Fibroblast of lung (primary cell): ENCODE data around the gene ALDH8A1.

Experiments
- EZH2 ChIP-seq: IDR thresholded peaks from 2 replicates; pipeline ENCODE4 v1.5.1; 2012; ENCODE audit warnings: low read length, control low read depth, mild to moderate bottlenecking; ENCODE audit errors: missing control alignments
- TF ChIP-seq, protein P1 (sequence below), 2 donors: IDR thresholded peaks in 1 of 2; conservative IDR thresholded peaks in 1 of 2; 1 replicate in 1 of 2; 2 replicates in 1 of 2; pipeline ENCODE4 v1.5.1; 2011 to 2012; ENCODE audit warnings: low read length in 2 of 2, control low read depth in 1 of 2, inconsistent platforms in 1 of 2, low read depth in 1 of 2, mild to moderate bottlenecking in 1 of 2

DNA sequence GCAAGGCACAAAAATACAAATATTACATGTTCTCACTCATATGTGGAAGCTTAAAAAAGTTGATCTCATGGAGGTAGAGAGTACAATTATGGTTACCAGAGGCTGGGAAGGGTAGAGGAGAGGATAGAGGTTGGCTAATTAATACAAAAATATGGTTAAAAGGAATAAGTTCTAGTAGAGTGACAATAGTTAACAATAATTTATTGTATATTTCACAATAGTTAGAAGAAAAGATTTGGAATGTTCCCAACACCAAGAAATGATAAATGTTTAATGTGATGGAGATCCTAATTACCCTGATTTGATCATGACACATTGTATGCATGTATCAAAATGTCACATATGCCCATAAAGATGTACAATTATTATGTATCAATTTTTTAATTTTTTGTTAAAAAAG, 1.8 kb downstream of the ALDH8A1 start:
- TF ChIP-seq, protein P1, sequence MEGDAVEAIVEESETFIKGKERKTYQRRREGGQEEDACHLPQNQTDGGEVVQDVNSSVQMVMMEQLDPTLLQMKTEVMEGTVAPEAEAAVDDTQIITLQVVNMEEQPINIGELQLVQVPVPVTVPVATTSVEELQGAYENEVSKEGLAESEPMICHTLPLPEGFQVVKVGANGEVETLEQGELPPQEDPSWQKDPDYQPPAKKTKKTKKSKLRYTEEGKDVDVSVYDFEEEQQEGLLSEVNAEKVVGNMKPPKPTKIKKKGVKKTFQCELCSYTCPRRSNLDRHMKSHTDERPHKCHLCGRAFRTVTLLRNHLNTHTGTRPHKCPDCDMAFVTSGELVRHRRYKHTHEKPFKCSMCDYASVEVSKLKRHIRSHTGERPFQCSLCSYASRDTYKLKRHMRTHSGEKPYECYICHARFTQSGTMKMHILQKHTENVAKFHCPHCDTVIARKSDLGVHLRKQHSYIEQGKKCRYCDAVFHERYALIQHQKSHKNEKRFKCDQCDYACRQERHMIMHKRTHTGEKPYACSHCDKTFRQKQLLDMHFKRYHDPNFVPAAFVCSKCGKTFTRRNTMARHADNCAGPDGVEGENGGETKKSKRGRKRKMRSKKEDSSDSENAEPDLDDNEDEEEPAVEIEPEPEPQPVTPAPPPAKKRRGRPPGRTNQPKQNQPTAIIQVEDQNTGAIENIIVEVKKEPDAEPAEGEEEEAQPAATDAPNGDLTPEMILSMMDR (conservative IDR thresholded peaks at IDR 0.05 in 1 of 2, IDR thresholded peaks at IDR 0.05 in 1 of 2; ENCODE audit: low read depth in 1 of 2, low read length in 2 of 2): no peak
- no peak for TF ChIP-seq EZH2
